HG02970 (cell line): ENCODE results near the gene PLEKHD1.

ENCODE experiments used
- ATAC-seq: cut with Tn5 transposase; IDR thresholded peaks from one replicate; pipeline ENCODE4 v1.9.1; 2021; ENCODE audit warnings: mild to moderate bottlenecking, moderate library complexity, moderate number of reproducible peaks; ENCODE audit not compliant: unreplicated experiment, low FRiP score

Gene PLEKHD1

GRCh38 chr14:69574263-69574953 is 89.9 kb downstream of the PLEKHD1 start, which contains the start of gene CCDC177:
Gene CCDC177, minus strand, starts transcription at chr14:69574871. Its CDS starts 1,249 bp downstream, at chr14:69573622.
- no peak for ATAC-seq

- ATAC-seq: no peak
Observed at GRCh38 chr14:69574954-69575295, 90.4 kb downstream of the PLEKHD1 start.

- ATAC-seq: no peak
Observed at GRCh38 chr14:69579476-69579875, 94.9 kb downstream of the PLEKHD1 start.

- ATAC-seq: no peak
Observed at GRCh38 chr14:69580009-69580577, 95.6 kb downstream of the PLEKHD1 start.
